Measurements from ENCODE around the gene NSMCE3. TPM values are rescaled to one million over a fixed set of nuclear protein-coding genes. Genes with fewer than 3 reads are reported as not detected.
A peak's percentile ranks its signal among the peaks of the same experiment; 100 is the strongest.

The NSMCE3 gene
- total RNA-seq, 1 donor from 2014 or later, result 9.2 TPM

GRCh38 chr15:29294732-29295325 lies 25.2 kb upstream of the NSMCE3 start:
- no peaks in the 10 kb centered on the region for H3K27me3 Mint-ChIP-seq (ENCODE audit: low read depth)
- peaks cover 4% of the 10 kb centered on the region for H3K9me3 Mint-ChIP-seq (ENCODE audit: low read depth)
- no peak overlapping the region for H3K4me3 Mint-ChIP-seq (ENCODE audit: unreplicated experiment)
- DNase-seq (ENCODE audit: low spot score), result no peak
- no peak overlapping the region for H3K27ac Mint-ChIP-seq (ENCODE audit: unreplicated experiment)
- H3K36me3 Mint-ChIP-seq (ENCODE audit: low read depth), result no peaks in the 10 kb centered on the region
- TF ChIP-seq CTCF (IDR thresholded peaks at IDR 0.05), result no peak
- H3K4me1 Mint-ChIP-seq (ENCODE audit: low read depth), result no peaks in the 10 kb centered on the region

- no peak for DNase-seq (ENCODE audit: low spot score)
- no peak overlapping the region for H3K4me3 Mint-ChIP-seq (ENCODE audit: unreplicated experiment)
- no peaks in the 10 kb centered on the region for H3K4me1 Mint-ChIP-seq (ENCODE audit: low read depth)
- no peak overlapping the region for H3K27ac Mint-ChIP-seq (ENCODE audit: unreplicated experiment)
- H3K36me3 Mint-ChIP-seq (ENCODE audit: low read depth), result no peaks in the 10 kb centered on the region
- no peaks in the 10 kb centered on the region for H3K27me3 Mint-ChIP-seq (ENCODE audit: low read depth)
- no peak for TF ChIP-seq CTCF (IDR thresholded peaks at IDR 0.05)
- H3K9me3 Mint-ChIP-seq (ENCODE audit: low read depth), result no peaks in the 10 kb centered on the region
These were observed 21.6 kb upstream of the NSMCE3 start for GRCh38 chr15:29291067-29291845.

- no peaks in the 10 kb centered on the region for H3K27me3 Mint-ChIP-seq (ENCODE audit: low read depth)
- TF ChIP-seq CTCF (IDR thresholded peaks at IDR 0.05), result no peak
These were observed 19.6 kb upstream of the NSMCE3 start for GRCh38 chr15:29289173-29289572.

GRCh38 chr15:29285386-29285785 lies 15.8 kb upstream of the NSMCE3 start:
- no peaks in the 10 kb centered on the region for H3K27me3 Mint-ChIP-seq (ENCODE audit: low read depth)
- no peaks in the 10 kb centered on the region for H3K9me3 Mint-ChIP-seq (ENCODE audit: low read depth)
- no peaks in the 10 kb centered on the region for H3K36me3 Mint-ChIP-seq (ENCODE audit: low read depth)
- H3K4me1 Mint-ChIP-seq (ENCODE audit: low read depth), result peaks cover 20% of the 10 kb centered on the region
- DNase-seq (ENCODE audit: low spot score), result no peak
- H3K27ac Mint-ChIP-seq (ENCODE audit: unreplicated experiment), result peak overlapping the region; percentile 69
- H3K4me3 Mint-ChIP-seq (ENCODE audit: unreplicated experiment), result no peak overlapping the region
- TF ChIP-seq CTCF (IDR thresholded peaks at IDR 0.05), result no peak

More at GRCh38 chr15:29289173-29289572, 19.6 kb upstream of the NSMCE3 start:
- Mint-ChIP-seq H3K9me3 (ENCODE audit: low read depth) (no peaks in the 10 kb centered on the region), H3K36me3 (ENCODE audit: low read depth) (no peaks in the 10 kb centered on the region), H3K27ac (ENCODE audit: unreplicated experiment) (no peak overlapping the region), H3K4me3 (ENCODE audit: unreplicated experiment) (no peak overlapping the region), H3K4me1 (ENCODE audit: low read depth) (peaks cover 15% of the 10 kb centered on the region)
- no peak for DNase-seq (ENCODE audit: low spot score)

- no peak overlapping the region for H3K4me3 Mint-ChIP-seq (ENCODE audit: unreplicated experiment)
- no peak for TF ChIP-seq CTCF (IDR thresholded peaks at IDR 0.05)
- no peaks in the 10 kb centered on the region for H3K36me3 Mint-ChIP-seq (ENCODE audit: low read depth)
- no peak overlapping the region for H3K27ac Mint-ChIP-seq (ENCODE audit: unreplicated experiment)
- no peaks in the 10 kb centered on the region for H3K27me3 Mint-ChIP-seq (ENCODE audit: low read depth)
- no peak for DNase-seq (ENCODE audit: low spot score)
- H3K4me1 Mint-ChIP-seq (ENCODE audit: low read depth), result peaks cover 26% of the 10 kb centered on the region
- no peaks in the 10 kb centered on the region for H3K9me3 Mint-ChIP-seq (ENCODE audit: low read depth)
These were observed 13.8 kb upstream of the NSMCE3 start for GRCh38 chr15:29283381-29283780.

Data from chondrocyte (in vitro differentiated cells).